KMS-11 (cell line): ENCODE measurements around the gene RASSF6.

ENCODE experiments used
- H2AFZ ChIP-seq: fragments of 200-600 bp; sonication (generic); 2 replicates; pipeline ENCODE4 v1.6.1; 2016; ENCODE audit warnings: antibody characterized with exemption, mixed run types, low read depth
- H3K27ac ChIP-seq: fragments of 200-600 bp; sonication (generic); 2 replicates; pipeline ENCODE4 v1.6.1; 2016; ENCODE audit warnings: mild to moderate bottlenecking, mixed run types
- H3K27me3 ChIP-seq: fragments of 200-600 bp; sonication (generic); 2 replicates; pipeline ENCODE4 v1.6.1; 2017; ENCODE audit warnings: mild to moderate bottlenecking, low read depth, mixed run types, moderate library complexity; ENCODE audit not compliant: insufficient read depth
- H3K36me3 ChIP-seq: fragments of 200-600 bp; sonication (generic); 2 replicates; pipeline ENCODE4 v1.6.1; 2017; ENCODE audit warnings: mild to moderate bottlenecking, mixed run types; ENCODE audit not compliant: insufficient read depth
- H3K4me1 ChIP-seq: fragments of 200-600 bp; sonication (generic); 2 replicates; pipeline ENCODE4 v1.6.1; 2016; ENCODE audit warnings: mild to moderate bottlenecking, low read depth, mixed run types; ENCODE audit not compliant: poor library complexity, severe bottlenecking
- H3K4me2 ChIP-seq: fragments of 200-600 bp; sonication (generic); 2 replicates; pipeline ENCODE4 v1.7.0; 2016; ENCODE audit warnings: mild to moderate bottlenecking, mixed run types
- H3K4me3 ChIP-seq: fragments of 200-600 bp; sonication (generic); IDR thresholded peaks from 2 replicates; pipeline ENCODE4 v1.6.1; 2017; ENCODE audit warnings: low read depth, low read length, mixed read lengths; ENCODE audit not compliant: insufficient read depth
- H3K79me2 ChIP-seq: fragments of 200-600 bp; sonication (generic); 2 replicates; pipeline ENCODE4 v1.6.1; 2016; ENCODE audit warnings: low read depth, mixed run types; ENCODE audit not compliant: insufficient read depth
- H3K9ac ChIP-seq: fragments of 200-600 bp; sonication (generic); 2 replicates; pipeline ENCODE4 v1.6.1; 2016; ENCODE audit warnings: mild to moderate bottlenecking, mixed run types
- H4K20me1 ChIP-seq: fragments of 200-600 bp; sonication (generic); 2 replicates; pipeline ENCODE4 v1.6.1; 2016; ENCODE audit warnings: mild to moderate bottlenecking, mixed run types; ENCODE audit not compliant: insufficient read depth
- CTCF ChIP-seq: fragments of 200-600 bp; sonication (generic); conservative IDR thresholded peaks from 2 replicates; pipeline ENCODE4 v1.6.1; 2017; ENCODE audit warnings: low read depth, mild to moderate bottlenecking, antibody characterized with exemption, low read length, moderate library complexity, mixed read lengths

RASSF6 gene

GRCh38 chr4:73586040-73586439 lies 34.2 kb downstream of the RASSF6 start:
- Histone ChIP-seq H4K20me1 (no peaks in the 10 kb centered on the region), H3K27ac (no peak overlapping the region)

GRCh38 chr4:73585345-73585744 lies 34.9 kb downstream of the RASSF6 start:
- no peaks in the 10 kb centered on the region for H3K36me3 ChIP-seq
- H2AFZ ChIP-seq, result no peak overlapping the region
- TF ChIP-seq CTCF, result no peak

More at GRCh38 chr4:73586040-73586439, 34.2 kb downstream of the RASSF6 start:
- H3K4me3 ChIP-seq, result no peak overlapping the region
- TF ChIP-seq CTCF, result no peak
- no peak overlapping the region for H3K9ac ChIP-seq
- no peaks in the 10 kb centered on the region for H3K27me3 ChIP-seq
- no peak overlapping the region for H3K4me2 ChIP-seq
- peaks cover 7% of the 10 kb centered on the region for H3K4me1 ChIP-seq
- no peak overlapping the region for H2AFZ ChIP-seq
- H3K36me3 ChIP-seq, result no peaks in the 10 kb centered on the region
- no peaks in the 10 kb centered on the region for H3K79me2 ChIP-seq

GRCh38 chr4:73583666-73584065 lies 36.6 kb downstream of the RASSF6 start:
- Histone ChIP-seq H3K79me2 (no peaks in the 10 kb centered on the region), H3K36me3 (no peaks in the 10 kb centered on the region), H3K4me2 (no peak overlapping the region), H2AFZ (no peak overlapping the region), H3K27ac (no peak overlapping the region), H3K4me3 (no peak overlapping the region), H3K27me3 (no peaks in the 10 kb centered on the region), H4K20me1 (no peaks in the 10 kb centered on the region), H3K4me1 (no peaks in the 10 kb centered on the region), H3K9ac (no peak overlapping the region)
- no peak for TF ChIP-seq CTCF

More at GRCh38 chr4:73585345-73585744, 34.9 kb downstream of the RASSF6 start:
- no peak overlapping the region for H3K4me2 ChIP-seq
- no peak overlapping the region for H3K9ac ChIP-seq
- no peaks in the 10 kb centered on the region for H3K27me3 ChIP-seq
- H3K27ac ChIP-seq, result no peak overlapping the region
- H4K20me1 ChIP-seq, result no peaks in the 10 kb centered on the region
- no peaks in the 10 kb centered on the region for H3K79me2 ChIP-seq
- no peak overlapping the region for H3K4me3 ChIP-seq
- peaks cover 1% of the 10 kb centered on the region for H3K4me1 ChIP-seq

GRCh38 chr4:73577371-73577770 lies 42.9 kb downstream of the RASSF6 start:
- H3K4me1 ChIP-seq, result no peaks in the 10 kb centered on the region
- no peaks in the 10 kb centered on the region for H3K27me3 ChIP-seq
- H2AFZ ChIP-seq, result no peak overlapping the region
- H3K79me2 ChIP-seq, result no peaks in the 10 kb centered on the region
- H3K9ac ChIP-seq, result no peak overlapping the region
- H3K27ac ChIP-seq, result no peak overlapping the region
- no peak for TF ChIP-seq CTCF
- no peaks in the 10 kb centered on the region for H3K36me3 ChIP-seq
- H3K4me3 ChIP-seq, result no peak overlapping the region
- no peak overlapping the region for H3K4me2 ChIP-seq
- no peaks in the 10 kb centered on the region for H4K20me1 ChIP-seq
